ENCODE results near the gene CIRBP.

DNA sequence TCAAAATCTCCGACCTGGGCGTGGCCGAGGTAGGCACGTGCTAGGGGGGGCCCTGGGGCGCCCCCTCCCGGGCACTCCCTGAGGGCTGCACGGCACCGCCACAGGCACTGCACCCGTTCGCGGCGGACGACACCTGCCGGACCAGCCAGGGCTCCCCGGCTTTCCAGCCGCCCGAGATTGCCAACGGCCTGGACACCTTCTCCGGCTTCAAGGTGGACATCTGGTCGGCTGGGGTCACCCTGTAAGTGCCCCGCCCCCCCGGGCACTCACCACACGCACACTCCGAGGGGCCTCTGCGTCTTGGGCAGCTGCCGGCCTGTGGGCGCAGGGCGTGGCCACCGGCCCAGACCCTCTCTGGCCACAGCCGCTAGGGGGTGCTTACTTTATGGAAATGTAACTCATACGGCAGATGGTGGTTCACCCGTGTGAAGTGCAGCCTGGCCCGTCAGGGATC is 48.6 kb upstream of the CIRBP start:
- TF ChIP-seq, protein P1, sequence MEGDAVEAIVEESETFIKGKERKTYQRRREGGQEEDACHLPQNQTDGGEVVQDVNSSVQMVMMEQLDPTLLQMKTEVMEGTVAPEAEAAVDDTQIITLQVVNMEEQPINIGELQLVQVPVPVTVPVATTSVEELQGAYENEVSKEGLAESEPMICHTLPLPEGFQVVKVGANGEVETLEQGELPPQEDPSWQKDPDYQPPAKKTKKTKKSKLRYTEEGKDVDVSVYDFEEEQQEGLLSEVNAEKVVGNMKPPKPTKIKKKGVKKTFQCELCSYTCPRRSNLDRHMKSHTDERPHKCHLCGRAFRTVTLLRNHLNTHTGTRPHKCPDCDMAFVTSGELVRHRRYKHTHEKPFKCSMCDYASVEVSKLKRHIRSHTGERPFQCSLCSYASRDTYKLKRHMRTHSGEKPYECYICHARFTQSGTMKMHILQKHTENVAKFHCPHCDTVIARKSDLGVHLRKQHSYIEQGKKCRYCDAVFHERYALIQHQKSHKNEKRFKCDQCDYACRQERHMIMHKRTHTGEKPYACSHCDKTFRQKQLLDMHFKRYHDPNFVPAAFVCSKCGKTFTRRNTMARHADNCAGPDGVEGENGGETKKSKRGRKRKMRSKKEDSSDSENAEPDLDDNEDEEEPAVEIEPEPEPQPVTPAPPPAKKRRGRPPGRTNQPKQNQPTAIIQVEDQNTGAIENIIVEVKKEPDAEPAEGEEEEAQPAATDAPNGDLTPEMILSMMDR (IDR thresholded peaks at IDR 0.05): peak; percentile 48
- no peak for TF ChIP-seq YY1 (IDR thresholded peaks at IDR 0.05; ENCODE audit: low read depth)
- TF ChIP-seq RFX5 (IDR thresholded peaks at IDR 0.05; ENCODE audit: low read length): no peak
- TF ChIP-seq, protein P2, sequence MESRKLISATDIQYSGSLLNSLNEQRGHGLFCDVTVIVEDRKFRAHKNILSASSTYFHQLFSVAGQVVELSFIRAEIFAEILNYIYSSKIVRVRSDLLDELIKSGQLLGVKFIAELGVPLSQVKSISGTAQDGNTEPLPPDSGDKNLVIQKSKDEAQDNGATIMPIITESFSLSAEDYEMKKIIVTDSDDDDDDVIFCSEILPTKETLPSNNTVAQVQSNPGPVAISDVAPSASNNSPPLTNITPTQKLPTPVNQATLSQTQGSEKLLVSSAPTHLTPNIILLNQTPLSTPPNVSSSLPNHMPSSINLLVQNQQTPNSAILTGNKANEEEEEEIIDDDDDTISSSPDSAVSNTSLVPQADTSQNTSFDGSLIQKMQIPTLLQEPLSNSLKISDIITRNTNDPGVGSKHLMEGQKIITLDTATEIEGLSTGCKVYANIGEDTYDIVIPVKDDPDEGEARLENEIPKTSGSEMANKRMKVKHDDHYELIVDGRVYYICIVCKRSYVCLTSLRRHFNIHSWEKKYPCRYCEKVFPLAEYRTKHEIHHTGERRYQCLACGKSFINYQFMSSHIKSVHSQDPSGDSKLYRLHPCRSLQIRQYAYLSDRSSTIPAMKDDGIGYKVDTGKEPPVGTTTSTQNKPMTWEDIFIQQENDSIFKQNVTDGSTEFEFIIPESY (IDR thresholded peaks at IDR 0.05; ENCODE audit: borderline replicate concordance, low read depth): no peak
- no peak for TF ChIP-seq FOXM1 (IDR thresholded peaks at IDR 0.05; ENCODE audit: low read depth)
- TF ChIP-seq FOSL2 (IDR thresholded peaks at IDR 0.05; ENCODE audit: borderline replicate concordance, low read depth): no peak
- no peak for TF ChIP-seq MXI1 (IDR thresholded peaks at IDR 0.05; ENCODE audit: low read depth, low read length)
- no peak for TF ChIP-seq SMC3 (IDR thresholded peaks at IDR 0.05; ENCODE audit: low read depth, low read length)
- TF ChIP-seq, protein P3, sequence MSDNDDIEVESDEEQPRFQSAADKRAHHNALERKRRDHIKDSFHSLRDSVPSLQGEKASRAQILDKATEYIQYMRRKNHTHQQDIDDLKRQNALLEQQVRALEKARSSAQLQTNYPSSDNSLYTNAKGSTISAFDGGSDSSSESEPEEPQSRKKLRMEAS (IDR thresholded peaks at IDR 0.05; ENCODE audit: low read depth): no peak
- TF ChIP-seq TAF1 (IDR thresholded peaks at IDR 0.05; ENCODE audit: borderline replicate concordance, low read depth, low read length): no peak
- TF ChIP-seq RCOR1 (IDR thresholded peaks at IDR 0.05; ENCODE audit: low read length): no peak
- no peak for TF ChIP-seq EP300 (IDR thresholded peaks at IDR 0.05; ENCODE audit: borderline replicate concordance in 1 of 2, low read depth in 1 of 2, low read length in 1 of 2)
- no peak for TF ChIP-seq RAD21 (IDR thresholded peaks at IDR 0.05; ENCODE audit: low read length)
